ENCODE measurements around the gene BMP15.

DNA sequence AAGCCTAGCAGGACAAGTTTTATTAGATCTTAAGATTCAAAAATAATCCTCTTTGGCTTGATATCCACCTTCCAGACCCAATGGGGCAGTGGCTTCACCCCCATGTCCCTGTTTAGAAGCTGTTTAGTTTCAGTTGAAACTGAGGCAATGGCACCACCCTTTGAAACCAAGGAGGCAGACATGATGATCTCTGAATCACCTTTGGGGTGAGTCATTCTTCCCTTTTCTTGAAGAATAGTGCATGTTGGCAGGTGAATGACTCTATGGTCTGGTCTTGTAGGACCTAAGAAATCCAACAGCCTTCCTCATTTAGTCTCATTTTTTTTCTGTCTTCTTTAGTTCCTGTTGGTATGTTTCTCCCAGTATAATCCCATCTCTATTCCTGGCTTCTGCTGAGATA, 29.5 kb upstream of the BMP15 start:
- TF ChIP-seq, protein P1, sequence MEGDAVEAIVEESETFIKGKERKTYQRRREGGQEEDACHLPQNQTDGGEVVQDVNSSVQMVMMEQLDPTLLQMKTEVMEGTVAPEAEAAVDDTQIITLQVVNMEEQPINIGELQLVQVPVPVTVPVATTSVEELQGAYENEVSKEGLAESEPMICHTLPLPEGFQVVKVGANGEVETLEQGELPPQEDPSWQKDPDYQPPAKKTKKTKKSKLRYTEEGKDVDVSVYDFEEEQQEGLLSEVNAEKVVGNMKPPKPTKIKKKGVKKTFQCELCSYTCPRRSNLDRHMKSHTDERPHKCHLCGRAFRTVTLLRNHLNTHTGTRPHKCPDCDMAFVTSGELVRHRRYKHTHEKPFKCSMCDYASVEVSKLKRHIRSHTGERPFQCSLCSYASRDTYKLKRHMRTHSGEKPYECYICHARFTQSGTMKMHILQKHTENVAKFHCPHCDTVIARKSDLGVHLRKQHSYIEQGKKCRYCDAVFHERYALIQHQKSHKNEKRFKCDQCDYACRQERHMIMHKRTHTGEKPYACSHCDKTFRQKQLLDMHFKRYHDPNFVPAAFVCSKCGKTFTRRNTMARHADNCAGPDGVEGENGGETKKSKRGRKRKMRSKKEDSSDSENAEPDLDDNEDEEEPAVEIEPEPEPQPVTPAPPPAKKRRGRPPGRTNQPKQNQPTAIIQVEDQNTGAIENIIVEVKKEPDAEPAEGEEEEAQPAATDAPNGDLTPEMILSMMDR (IDR thresholded peaks at IDR 0.05) = no peak
- no peak for TF ChIP-seq POLR2AphosphoS5 (IDR thresholded peaks at IDR 0.05)
